Measurements from ENCODE around the gene DCUN1D3.
"Not testable (repeated sequence)": the region's sequence is repeated elsewhere in the genome, so short reads cannot be mapped to it uniquely, and the experiment has no call there.

The DCUN1D3 gene

GRCh38 chr16:20811889-20812439 lies 88.2 kb downstream of the DCUN1D3 start:
- no peak overlapping the region for H3K27ac ChIP-seq (ENCODE audit: low read length)
- H3K4me1 ChIP-seq (ENCODE audit: control insufficient read depth, low read depth, low read length), result no peaks in the 10 kb centered on the region
- H3K9me3 ChIP-seq (ENCODE audit: control insufficient read depth, low read depth, low read length), result no peaks in the 10 kb centered on the region
- H3K4me3 ChIP-seq (ENCODE audit: low read length), result no peak overlapping the region
- peaks cover 8% of the 10 kb centered on the region for H3K36me3 ChIP-seq (ENCODE audit: control insufficient read depth, low read depth, low read length)
- H3K9ac ChIP-seq (ENCODE audit: low read length), result no peak overlapping the region
- H3K27me3 ChIP-seq (ENCODE audit: control insufficient read depth, insufficient read depth, low read length), result no peaks in the 10 kb centered on the region

GRCh38 chr16:20807862-20808261 lies 92.3 kb downstream of the DCUN1D3 start:
- Histone ChIP-seq H3K36me3 (ENCODE audit: control insufficient read depth, low read depth, low read length) (no peaks in the 10 kb centered on the region), H3K4me1 (ENCODE audit: control insufficient read depth, low read depth, low read length) (no peaks in the 10 kb centered on the region), H3K27me3 (ENCODE audit: control insufficient read depth, insufficient read depth, low read length) (no peaks in the 10 kb centered on the region), H3K9me3 (ENCODE audit: control insufficient read depth, low read depth, low read length) (no peaks in the 10 kb centered on the region), H3K9ac (ENCODE audit: low read length) (no peak overlapping the region), H3K4me3 (ENCODE audit: low read length) (no peak overlapping the region), H3K27ac (ENCODE audit: low read length) (no peak overlapping the region)

GRCh38 chr16:20806168-20807050 lies 93.7 kb downstream of the DCUN1D3 start, which contains the start of the genes ERI2 and REXO5:
TSS of gene ERI2 (minus strand) at chr16:20806472. CDS start at chr16:20806430, 42 bp downstream.
TSS of gene REXO5 (plus strand) at chr16:20806527. CDS start at chr16:20806954, 427 bp downstream.
- H3K9ac ChIP-seq (ENCODE audit: low read length), result peak within 1 kb of the TSS; percentile 92

GRCh38 chr16:20805684-20806167 lies 94.4 kb downstream of the DCUN1D3 start:
- Histone ChIP-seq H3K9ac (ENCODE audit: low read length) (peak overlapping the region; percentile 92), H3K4me3 (ENCODE audit: low read length) (peak overlapping the region; percentile 89)
- H3K27me3 ChIP-seq (ENCODE audit: control insufficient read depth, insufficient read depth, low read length); H3K36me3 ChIP-seq (ENCODE audit: control insufficient read depth, low read depth, low read length); H3K27ac ChIP-seq (ENCODE audit: low read length); H3K9me3 ChIP-seq (ENCODE audit: control insufficient read depth, low read depth, low read length); H3K4me1 ChIP-seq (ENCODE audit: control insufficient read depth, low read depth, low read length): not testable (repeated sequence)

More at GRCh38 chr16:20806168-20807050, 93.7 kb downstream of the DCUN1D3 start, which contains the start of the genes ERI2 and REXO5:
- no peaks in the 10 kb centered on the region for H3K27me3 ChIP-seq (ENCODE audit: control insufficient read depth, insufficient read depth, low read length)
- peak within 1 kb of the TSS; percentile 89 for H3K4me3 ChIP-seq (ENCODE audit: low read length)
- peak within 1 kb of the TSS; percentile 69 for H3K27ac ChIP-seq (ENCODE audit: low read length)
- H3K4me1 ChIP-seq (ENCODE audit: control insufficient read depth, low read depth, low read length), result no peaks in the 10 kb centered on the region
- no peaks in the 10 kb centered on the region for H3K36me3 ChIP-seq (ENCODE audit: control insufficient read depth, low read depth, low read length)
- no peaks in the 10 kb centered on the region for H3K9me3 ChIP-seq (ENCODE audit: control insufficient read depth, low read depth, low read length)
